ENCODE data around the gene ANKRD61.
"Not testable (repeated sequence)": the region's sequence is repeated elsewhere in the genome, so short reads cannot be mapped to it uniquely, and the experiment has no call there.

DNA sequence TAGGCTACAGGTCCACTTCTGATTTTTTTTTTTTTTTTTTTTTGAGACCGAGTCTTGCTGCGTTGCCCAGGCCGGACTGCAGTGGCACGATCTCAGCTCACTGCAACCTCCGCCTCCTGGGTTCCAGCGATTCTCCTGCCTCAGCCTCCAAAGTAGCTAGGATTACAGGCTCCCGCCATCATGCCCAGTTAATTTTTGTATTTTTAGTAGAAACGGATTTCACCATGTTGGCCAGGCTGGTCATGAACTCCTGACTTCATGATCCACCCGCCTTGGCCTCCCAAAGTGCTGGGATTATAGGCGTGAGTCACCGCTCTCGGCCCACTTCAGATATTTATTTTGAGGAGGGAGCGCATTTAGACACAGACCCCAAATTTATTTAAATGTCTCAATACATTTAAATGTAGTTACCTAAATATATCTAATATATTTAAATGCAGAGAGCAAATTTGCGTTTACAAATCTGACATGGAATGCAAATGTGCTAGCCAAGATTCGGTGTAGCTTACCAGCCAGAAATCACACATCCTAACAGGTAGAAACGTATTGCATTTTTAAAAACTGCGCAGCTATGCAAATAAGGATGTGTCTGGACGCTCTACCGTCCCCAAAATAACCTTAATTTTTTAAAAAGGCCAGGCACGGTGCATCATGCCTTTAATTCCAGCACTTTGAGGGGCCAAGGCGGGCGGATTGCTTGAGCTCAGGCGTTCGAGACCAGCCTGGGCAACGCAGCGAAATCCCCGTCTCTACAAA, 23.2 kb upstream of the ANKRD61 start:
- TF ChIP-seq EZH2 (IDR thresholded peaks at IDR 0.05; ENCODE audit: low read length, unreplicated experiment); EZH2phosphoT487 (IDR thresholded peaks at IDR 0.05; ENCODE audit: borderline replicate concordance, low read length): not testable (repeated sequence)
- TF ChIP-seq, protein P1, sequence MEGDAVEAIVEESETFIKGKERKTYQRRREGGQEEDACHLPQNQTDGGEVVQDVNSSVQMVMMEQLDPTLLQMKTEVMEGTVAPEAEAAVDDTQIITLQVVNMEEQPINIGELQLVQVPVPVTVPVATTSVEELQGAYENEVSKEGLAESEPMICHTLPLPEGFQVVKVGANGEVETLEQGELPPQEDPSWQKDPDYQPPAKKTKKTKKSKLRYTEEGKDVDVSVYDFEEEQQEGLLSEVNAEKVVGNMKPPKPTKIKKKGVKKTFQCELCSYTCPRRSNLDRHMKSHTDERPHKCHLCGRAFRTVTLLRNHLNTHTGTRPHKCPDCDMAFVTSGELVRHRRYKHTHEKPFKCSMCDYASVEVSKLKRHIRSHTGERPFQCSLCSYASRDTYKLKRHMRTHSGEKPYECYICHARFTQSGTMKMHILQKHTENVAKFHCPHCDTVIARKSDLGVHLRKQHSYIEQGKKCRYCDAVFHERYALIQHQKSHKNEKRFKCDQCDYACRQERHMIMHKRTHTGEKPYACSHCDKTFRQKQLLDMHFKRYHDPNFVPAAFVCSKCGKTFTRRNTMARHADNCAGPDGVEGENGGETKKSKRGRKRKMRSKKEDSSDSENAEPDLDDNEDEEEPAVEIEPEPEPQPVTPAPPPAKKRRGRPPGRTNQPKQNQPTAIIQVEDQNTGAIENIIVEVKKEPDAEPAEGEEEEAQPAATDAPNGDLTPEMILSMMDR (conservative IDR thresholded peaks at IDR 0.05; ENCODE audit: low read depth, low read length): not testable (repeated sequence)

All from PC-3 (cell line).